ENCODE data around the gene CATSPERD. TPM values are rescaled to one million over a fixed set of nuclear protein-coding genes. Genes with fewer than 3 reads are reported as not detected.

CATSPERD gene
- polyA plus RNA-seq, 1 donor (not counting 4 experiments of a cell fraction or from before 2014, with no cell fraction given) = not detected

GRCh38 chr19:5782322-5782721, 61.9 kb downstream of the CATSPERD start:
- Histone ChIP-seq H3K27ac (ENCODE audit: control insufficient read depth, insufficient read depth, low read length) (no peak overlapping the region), H3K4me1 (ENCODE audit: control insufficient read depth, extremely low read depth, insufficient read depth, low read length) (no peaks in the 10 kb centered on the region), H3K9me1 (ENCODE audit: control insufficient read depth, extremely low read depth, insufficient read depth, low read length) (no peaks in the 10 kb centered on the region), H2AFZ (ENCODE audit: control insufficient read depth, low read length) (no peak overlapping the region), H3K27me3 (ENCODE audit: control insufficient read depth, extremely low read depth, insufficient read depth, low read length) (no peaks in the 10 kb centered on the region), H3K9me3 (ENCODE audit: control insufficient read depth, low read depth, low read length) (no peaks in the 10 kb centered on the region), H3K9ac (ENCODE audit: control insufficient read depth, extremely low read depth, insufficient read depth, low read length) (no peak overlapping the region), H3K4me3 (ENCODE audit: control insufficient read depth in 2 of 3, extremely low read depth in 1 of 3, insufficient read depth in 2 of 3, low read depth in 1 of 3, low read length in 3 of 3) (no peak overlapping the region), H3K36me3 (ENCODE audit: control insufficient read depth in 2 of 2, extremely low read depth in 1 of 2, insufficient read depth in 2 of 2, low read length in 2 of 2) (peaks cover 15 to 28% of the 10 kb centered on the region in 2 experiments), H3K79me2 (ENCODE audit: control insufficient read depth, insufficient read depth, low read length) (no peaks in the 10 kb centered on the region), H4K20me1 (ENCODE audit: control insufficient read depth, extremely low read depth, insufficient read depth, low read length) (no peaks in the 10 kb centered on the region), H3K4me2 (ENCODE audit: control insufficient read depth, extremely low read depth, insufficient read depth, low read depth, low read length) (no peak overlapping the region)
- no peak for DNase-seq (ENCODE audit: low read depth, low spot score)
- no peak for TF ChIP-seq EZH2 (IDR thresholded peaks at IDR 0.05; ENCODE audit: low read length)
- TF ChIP-seq, protein P1, sequence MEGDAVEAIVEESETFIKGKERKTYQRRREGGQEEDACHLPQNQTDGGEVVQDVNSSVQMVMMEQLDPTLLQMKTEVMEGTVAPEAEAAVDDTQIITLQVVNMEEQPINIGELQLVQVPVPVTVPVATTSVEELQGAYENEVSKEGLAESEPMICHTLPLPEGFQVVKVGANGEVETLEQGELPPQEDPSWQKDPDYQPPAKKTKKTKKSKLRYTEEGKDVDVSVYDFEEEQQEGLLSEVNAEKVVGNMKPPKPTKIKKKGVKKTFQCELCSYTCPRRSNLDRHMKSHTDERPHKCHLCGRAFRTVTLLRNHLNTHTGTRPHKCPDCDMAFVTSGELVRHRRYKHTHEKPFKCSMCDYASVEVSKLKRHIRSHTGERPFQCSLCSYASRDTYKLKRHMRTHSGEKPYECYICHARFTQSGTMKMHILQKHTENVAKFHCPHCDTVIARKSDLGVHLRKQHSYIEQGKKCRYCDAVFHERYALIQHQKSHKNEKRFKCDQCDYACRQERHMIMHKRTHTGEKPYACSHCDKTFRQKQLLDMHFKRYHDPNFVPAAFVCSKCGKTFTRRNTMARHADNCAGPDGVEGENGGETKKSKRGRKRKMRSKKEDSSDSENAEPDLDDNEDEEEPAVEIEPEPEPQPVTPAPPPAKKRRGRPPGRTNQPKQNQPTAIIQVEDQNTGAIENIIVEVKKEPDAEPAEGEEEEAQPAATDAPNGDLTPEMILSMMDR (optimal IDR thresholded peaks at IDR 0.05 in 1 of 3, IDR thresholded peaks at IDR 0.05 in 1 of 3, conservative IDR thresholded peaks at IDR 0.05 in 1 of 3; ENCODE audit: extremely low read depth in 1 of 3, insufficient read depth in 2 of 3, low read length in 3 of 3) = no peak
- dilution Hi-C loops (cut with MboI; ENCODE audit: extremely low pct_ligation_motif_present, low sequenced_read_pairs) = no loop called here
- no peak for FAIRE-seq

DNA sequence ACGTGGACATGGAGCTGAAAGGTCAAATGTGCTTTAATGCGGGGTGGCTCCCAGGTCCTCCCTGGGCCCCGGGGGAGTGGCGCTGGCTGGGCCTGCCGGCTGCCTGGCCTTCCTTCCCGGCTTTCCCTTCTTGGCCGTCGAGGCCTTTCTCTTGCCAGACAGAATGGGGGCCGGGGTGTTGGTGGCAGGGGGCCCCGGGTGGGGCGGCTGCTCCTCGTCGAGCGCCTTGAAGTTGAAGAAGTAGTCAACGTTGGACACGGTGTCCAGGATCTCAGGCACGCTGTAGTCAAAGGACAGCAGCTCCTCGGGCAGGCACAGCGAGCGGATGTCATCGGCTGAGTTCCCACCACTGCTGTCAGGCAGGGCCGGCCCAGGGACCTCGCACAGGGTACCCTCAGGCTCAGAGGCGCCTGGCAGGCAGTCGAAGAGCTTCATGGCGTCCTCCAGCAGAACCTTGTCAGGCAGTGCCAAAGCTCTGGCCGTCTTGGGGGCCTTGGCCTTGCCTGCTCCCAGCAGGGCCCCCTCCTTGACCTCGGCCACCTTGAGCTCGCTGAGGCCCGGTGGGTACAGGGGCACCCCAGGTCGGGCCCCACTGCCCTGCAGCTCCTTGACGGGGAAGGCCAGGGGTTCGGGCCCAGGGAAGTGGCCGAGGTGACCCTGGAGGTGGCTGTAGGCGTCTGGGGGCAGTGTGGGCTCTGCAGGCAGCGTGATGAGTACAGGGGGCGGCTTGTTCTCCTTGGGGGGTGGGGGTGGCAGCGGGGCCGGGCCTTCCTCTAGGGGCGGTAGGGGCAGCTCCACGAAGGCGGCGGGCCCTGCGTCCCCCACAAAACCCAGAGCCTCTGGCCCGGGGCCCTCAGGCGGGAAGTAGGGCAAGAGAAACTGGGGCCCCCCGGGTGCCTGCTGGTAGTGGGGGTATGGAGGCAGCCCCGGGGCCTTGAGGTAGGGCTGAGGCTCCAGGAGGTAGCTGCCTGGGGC, 62.8 kb downstream of the CATSPERD start:
- no peaks in the 10 kb centered on the region for H3K9me3 ChIP-seq (ENCODE audit: control insufficient read depth, low read depth, low read length)
- peaks cover 3% of the 10 kb centered on the region for H3K79me2 ChIP-seq (ENCODE audit: control insufficient read depth, insufficient read depth, low read length)
- dilution Hi-C loops (cut with MboI; ENCODE audit: extremely low pct_ligation_motif_present, low sequenced_read_pairs) = no loop called here
- FAIRE-seq (no peak), DNase-seq (ENCODE audit: low read depth, low spot score) (no peak)
- no peak overlapping the region for H3K4me3 ChIP-seq (ENCODE audit: control insufficient read depth in 2 of 3, extremely low read depth in 1 of 3, insufficient read depth in 2 of 3, low read depth in 1 of 3, low read length in 3 of 3)
- no peaks in the 10 kb centered on the region for H3K4me1 ChIP-seq (ENCODE audit: control insufficient read depth, extremely low read depth, insufficient read depth, low read length)
- H3K9me1 ChIP-seq (ENCODE audit: control insufficient read depth, extremely low read depth, insufficient read depth, low read length) = no peaks in the 10 kb centered on the region
- TF ChIP-seq EZH2 (IDR thresholded peaks at IDR 0.05; ENCODE audit: low read length) = no peak
- TF ChIP-seq, protein P1 (optimal IDR thresholded peaks at IDR 0.05 in 1 of 3, IDR thresholded peaks at IDR 0.05 in 1 of 3, conservative IDR thresholded peaks at IDR 0.05 in 1 of 3; ENCODE audit: extremely low read depth in 1 of 3, insufficient read depth in 2 of 3, low read length in 3 of 3) = no peak
- peaks cover 20 to 36% of the 10 kb centered on the region in 2 experiments for H3K36me3 ChIP-seq (ENCODE audit: control insufficient read depth in 2 of 2, extremely low read depth in 1 of 2, insufficient read depth in 2 of 2, low read length in 2 of 2)
- no peaks in the 10 kb centered on the region for H3K27me3 ChIP-seq (ENCODE audit: control insufficient read depth, extremely low read depth, insufficient read depth, low read length)
- H3K4me2 ChIP-seq (ENCODE audit: control insufficient read depth, extremely low read depth, insufficient read depth, low read depth, low read length) = no peak overlapping the region
- no peak overlapping the region for H3K27ac ChIP-seq (ENCODE audit: control insufficient read depth, insufficient read depth, low read length)
- H3K9ac ChIP-seq (ENCODE audit: control insufficient read depth, extremely low read depth, insufficient read depth, low read length) = no peak overlapping the region
- no peak overlapping the region for H2AFZ ChIP-seq (ENCODE audit: control insufficient read depth, low read length)
- no peaks in the 10 kb centered on the region for H4K20me1 ChIP-seq (ENCODE audit: control insufficient read depth, extremely low read depth, insufficient read depth, low read length)
